PFSK-1 (cell line): ENCODE measurements around the gene C1S.

Source experiments
- FOXP2 ChIP-seq: optimal IDR thresholded peaks from 2 replicates; pipeline ENCODE3; 2011; ENCODE audit warnings: borderline replicate concordance, control low read depth, inconsistent platforms; ENCODE audit not compliant: insufficient read depth; ENCODE audit errors: extremely low read length, extremely low read depth
- POLR2AphosphoS5 ChIP-seq: IDR thresholded peaks from 2 replicates; pipeline ENCODE4 v1.6.1; 2012; ENCODE audit warnings: low read depth, mild to moderate bottlenecking, control low read depth, low read length, moderate library complexity
- REST ChIP-seq, 2 experiments: IDR thresholded peaks; 2 replicates each; pipeline versions ENCODE4 v1.6.1 to v1.8.0; 2011 to 2012; ENCODE audit warnings: low read depth in 2 of 2, low read length in 2 of 2, control low read depth in 1 of 2, inconsistent platforms in 1 of 2, mild to moderate bottlenecking in 1 of 2, moderate library complexity in 1 of 2; ENCODE audit not compliant: insufficient read depth in 1 of 2
- SIN3A ChIP-seq: IDR thresholded peaks from 2 replicates; pipeline ENCODE4 v1.6.1; 2012; ENCODE audit warnings: mild to moderate bottlenecking, low read length, moderate library complexity, borderline replicate concordance; ENCODE audit not compliant: insufficient read depth
- TAF1 ChIP-seq: IDR thresholded peaks from 2 replicates; pipeline ENCODE4 v1.6.1; 2012; ENCODE audit warnings: low read length, control low read depth, borderline replicate concordance; ENCODE audit not compliant: insufficient read depth

C1S gene

GRCh38 chr12:7081037-7081436 is 20.5 kb downstream of the C1S start:
- TF ChIP-seq REST (IDR thresholded peaks at IDR 0.05; ENCODE audit: insufficient read depth in 1 of 2, low read depth in 2 of 2, low read length in 2 of 2) (no peak), SIN3A (no peak), POLR2AphosphoS5 (no peak), TAF1 (no peak), FOXP2 (no peak)

- TF ChIP-seq FOXP2 (no peak), SIN3A (no peak), TAF1 (no peak), REST (IDR thresholded peaks at IDR 0.05; ENCODE audit: insufficient read depth in 1 of 2, low read depth in 2 of 2, low read length in 2 of 2) (no peak), POLR2AphosphoS5 (no peak)
These were observed 22.6 kb downstream of the C1S start for GRCh38 chr12:7083125-7083524.

- TF ChIP-seq TAF1 (no peak), SIN3A (no peak), POLR2AphosphoS5 (no peak), FOXP2 (no peak), REST (IDR thresholded peaks at IDR 0.05; ENCODE audit: insufficient read depth in 1 of 2, low read depth in 2 of 2, low read length in 2 of 2) (no peak)
These were observed 28.8 kb downstream of the C1S start for GRCh38 chr12:7089196-7089871.

GRCh38 chr12:7090222-7090998 is 29.9 kb downstream of the C1S start:
- TF ChIP-seq TAF1: no peak
- no peak for TF ChIP-seq FOXP2

GRCh38 chr12:7091171-7091570 is 30.7 kb downstream of the C1S start:
- TF ChIP-seq SIN3A: no peak
- TF ChIP-seq REST (IDR thresholded peaks at IDR 0.05; ENCODE audit: insufficient read depth in 1 of 2, low read depth in 2 of 2, low read length in 2 of 2): no peak
- TF ChIP-seq FOXP2: no peak
- no peak for TF ChIP-seq TAF1
- TF ChIP-seq POLR2AphosphoS5: no peak
